ENCODE results near the gene MAGI2.

DNA sequence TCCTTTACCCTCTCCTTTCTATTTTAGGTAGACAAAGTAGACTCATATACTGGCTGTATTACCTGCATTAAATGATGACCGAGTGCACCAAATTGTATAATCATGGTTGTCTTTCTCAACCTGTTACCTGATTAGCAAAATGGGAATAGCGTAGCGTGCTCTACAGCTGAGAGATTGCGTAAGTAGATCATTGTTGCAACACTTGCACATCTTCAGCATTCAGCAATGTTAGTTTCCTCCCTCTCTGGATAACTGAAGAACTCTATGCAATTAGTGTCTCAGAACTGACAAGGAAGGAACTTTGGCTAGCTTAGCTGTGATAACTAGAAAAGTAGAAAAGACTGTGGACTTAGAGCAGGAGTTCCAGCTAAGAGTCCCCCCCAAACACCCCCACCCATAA lies 867.5 kb downstream of the MAGI2 start:
- no peak for TF ChIP-seq EZH2phosphoT487 (IDR thresholded peaks at IDR 0.05; ENCODE audit: insufficient read depth, low read depth)
- TF ChIP-seq EZH2 (IDR thresholded peaks at IDR 0.05; ENCODE audit: insufficient read depth, poor library complexity, severe bottlenecking), result no peak
